HepG2 (cell line): ENCODE data around the gene NEIL3. TPM values are rescaled to one million over a fixed set of nuclear protein-coding genes. Genes with fewer than 3 reads are reported as not detected.
"Not testable (repeated sequence)": the region's sequence is repeated elsewhere in the genome, so short reads cannot be mapped to it uniquely, and the experiment has no call there.

Experiments used
- ATAC-seq: fragments of 200-7000 bp; cut with Tn5 transposase; 3 replicates; pipeline ENCODE4 v1.9.1; 2020; ENCODE audit warnings: mild to moderate bottlenecking, moderate library complexity
- BruUV-seq: library from RNA; stranded (reverse); fragments of 400-500 nt; replicated peaks from 2 replicates; lab custom pipeline; 2021; lab: Mats Ljungman, UMichigan
- CTCF ChIA-PET: fragments of 300-600 bp; formaldehyde crosslinking; extraction: SDS; loops from one replicate; lab custom pipeline; 2021; ENCODE audit warnings: low total read pairs, inconsistent platforms, low intra/inter-chr PET ratio; lab: Yijun Ruan, JAX
- POLR2A ChIA-PET: fragments of 350-600 bp; sonication (Branson Sonifier 250); formaldehyde crosslinking; loops from one replicate; lab custom pipeline; 2020; ENCODE audit warnings: antibody characterized with exemption, inconsistent platforms; lab: Yijun Ruan, JAX
- DNase-seq: peaks from one replicate; pipeline ENCODE4 v3.0.0-alpha.2; 2015; ENCODE audit warnings: low spot score
- FAIRE-seq: peaks from 3 replicates; lab custom pipeline; 2011; peaks lifted over from hg19 to GRCh38; lab: Jason Lieb, UNC
- H2AFZ ChIP-seq: one replicate; pipeline ENCODE4 v1.6.1; 2011; ENCODE audit warnings: low read length, inconsistent platforms
- H3K27ac ChIP-seq: fragments of 300-600 bp; 3 replicates; pipeline ENCODE4 v1.8.0; 2011; ENCODE audit warnings: mixed run types, mild to moderate bottlenecking, mixed read lengths, low read length, inconsistent platforms; ENCODE audit not compliant: insufficient read depth; ENCODE audit errors: extremely low read length
- H3K27me3 ChIP-seq, 2 experiments: fragments of 200-600 bp in 1 of 2; 2 replicates in 1 of 2; 3 replicates in 1 of 2; pipeline versions ENCODE4 v1.6.0 to v1.8.0; 2011; ENCODE audit warnings: low read length in 2 of 2, mild to moderate bottlenecking in 2 of 2, moderate library complexity in 2 of 2, inconsistent platforms in 1 of 2; ENCODE audit not compliant: insufficient read depth in 2 of 2, control insufficient read depth in 1 of 2
- H3K36me3 ChIP-seq, 2 experiments: fragments of 200-600 bp in 1 of 2; replicated peaks in 1 of 2; 2 replicates in 1 of 2; 3 replicates in 1 of 2; pipeline versions ENCODE4 v1.5.1 to v1.8.0; 2011; ENCODE audit warnings: low read length in 2 of 2, inconsistent platforms in 1 of 2; ENCODE audit not compliant: insufficient read depth in 2 of 2, control insufficient read depth in 1 of 2
- H3K4me1 ChIP-seq: 2 replicates; pipeline ENCODE4 v1.5.1; 2012; ENCODE audit warnings: low read length, inconsistent platforms; ENCODE audit not compliant: insufficient read depth
- H3K4me2 ChIP-seq: 2 replicates; pipeline ENCODE4 v1.6.0; 2011; ENCODE audit warnings: low read depth, low read length, inconsistent platforms
- H3K4me3 ChIP-seq, 3 experiments: fragments of 200-600 bp in 1 of 3; sonication (generic), shearing (Covaris generic) in 1 of 3; replicated peaks in 1 of 3; 2 replicates each; pipeline ENCODE4 v1.5.1; 2011 to 2016; ENCODE audit warnings: low read length in 3 of 3, inconsistent platforms in 2 of 3, low read depth in 2 of 3, mild to moderate bottlenecking in 2 of 3, control low read depth in 1 of 3, mixed read lengths in 1 of 3; ENCODE audit not compliant: insufficient read depth in 1 of 3
- H3K79me2 ChIP-seq: one replicate; pipeline ENCODE4 v1.6.1; 2011; ENCODE audit warnings: low read length, inconsistent platforms; ENCODE audit not compliant: insufficient read depth
- H3K9ac ChIP-seq: 2 replicates; pipeline ENCODE4 v1.6.0; 2011; ENCODE audit warnings: mild to moderate bottlenecking, low read depth, low read length, inconsistent platforms; ENCODE audit not compliant: insufficient read depth
- H3K9me3 ChIP-seq: 2 replicates; pipeline ENCODE4 v1.5.1; 2012; ENCODE audit warnings: mild to moderate bottlenecking, low read length
- H4K20me1 ChIP-seq: 2 replicates; pipeline ENCODE4 v1.6.0; 2011; ENCODE audit warnings: inconsistent platforms, mild to moderate bottlenecking, low read length, moderate library complexity; ENCODE audit not compliant: insufficient read depth
- ESRRA ChIP-seq: sonication (generic); formaldehyde crosslinking; IDR thresholded peaks from 2 replicates; pipeline ENCODE4 v1.5.1; 2020; ENCODE audit warnings: mild to moderate bottlenecking, low read depth, missing genetic modification reagents
- FOSL2 ChIP-seq: sonication (generic); formaldehyde crosslinking; IDR thresholded peaks from 2 replicates; pipeline ENCODE4 v1.4.0; 2020; ENCODE audit warnings: missing genetic modification reagents
- HMGA1 ChIP-seq: sonication (generic); formaldehyde crosslinking; conservative IDR thresholded peaks from 2 replicates; pipeline ENCODE4 v1.4.0; 2020; ENCODE audit warnings: missing genetic modification reagents
- HOMEZ ChIP-seq: IDR thresholded peaks from 2 replicates; pipeline ENCODE4 v1.6.1; 2016; ENCODE audit warnings: low read depth
- KDM3A ChIP-seq: IDR thresholded peaks from 2 replicates; pipeline ENCODE4 v1.6.1; 2018; ENCODE audit warnings: low read depth, missing compliant biosample characterization
- MAF1 ChIP-seq: sonication (generic); formaldehyde crosslinking; IDR thresholded peaks from 2 replicates; pipeline ENCODE4 v1.5.0; 2020; ENCODE audit warnings: missing genetic modification reagents, borderline replicate concordance
- MAFF ChIP-seq: IDR thresholded peaks from 2 replicates; pipeline ENCODE4 v1.6.1; 2011; ENCODE audit warnings: low read depth, low read length, improper control_type of control experiment
- PREB ChIP-seq: sonication (generic); formaldehyde crosslinking; IDR thresholded peaks from 2 replicates; pipeline ENCODE4 v1.4.0; 2020; ENCODE audit warnings: missing genetic modification reagents
- RFXAP ChIP-seq: sonication (generic); formaldehyde crosslinking; IDR thresholded peaks from 2 replicates; pipeline ENCODE4 v1.4.0; 2020; ENCODE audit warnings: missing genetic modification reagents, borderline replicate concordance
- ZNF234 ChIP-seq: sonication (generic); formaldehyde crosslinking; conservative IDR thresholded peaks from 2 replicates; pipeline ENCODE4 v1.5.1; 2020; ENCODE audit warnings: mild to moderate bottlenecking, missing genetic modification reagents
- WGBS: methylation state at CpG from one replicate; pipeline ENCODE4 v1.1.6; 2017; ENCODE audit warnings: low lambda C conversion rate; 5-methylcytosine and 5-hydroxymethylcytosine counted together
- in situ Hi-C: cut with HindIII; loops from 2 replicates; pipeline ENCODE4 v1.10.0; 2017; ENCODE audit warnings: low pct_unique_long_range_greater_than_20kb; ENCODE audit not compliant: extremely low pct_ligation_motif_present
- intact Hi-C: fragments of 100-400 bp; cut with micrococcal nuclease; formaldehyde crosslinking; loops from one replicate; pipeline ENCODE4 v1.10.0; 2022; ENCODE audit not compliant: unreplicated experiment
- polyA plus RNA-seq, 8 experiments: library from polyadenylated mRNA; depleted of rRNA in 3 of 8; stranded (reverse) in 7 of 8; unstranded in 1 of 8; fragments of >200 nt; fragmentation: Illumina TruSeq in 4 of 8; extraction: Trizol in 4 of 8; gene quantifications; 2 replicates each; pipeline versions ENCODE4 v1.2.1 to v1.2.3, GENCODE V29; 2011 to 2016; ENCODE audit warnings: low read depth in 4 of 8, missing spikeins in 1 of 8, mixed read lengths in 1 of 8; ENCODE audit not compliant: insufficient read depth in 1 of 8
- total RNA-seq, 5 experiments: library from RNA; depleted of rRNA; stranded (reverse); fragments of >200 nt; fragmentation: Illumina TruSeq; extraction: Trizol; gene quantifications; 2 replicates each; pipeline ENCODE4 v1.2.3, GENCODE V29; 2016; ENCODE audit warnings: low read depth in 1 of 5

NEIL3 gene
- total and polyA plus RNA-seq, 2 of the 13 experiments (the other 11 are each of a cell fraction or from before 2014, with no cell fraction given) = 3.5 to 8.4 TPM

- H3K36me3 ChIP-seq, H2AFZ ChIP-seq, in situ Hi-C loops, H3K4me2 ChIP-seq, intact Hi-C loops, H3K4me3 ChIP-seq, POLR2A ChIA-PET, DNase-seq, BruUV-seq, CTCF ChIA-PET, ATAC-seq, H3K27ac ChIP-seq, H3K79me2 ChIP-seq, H3K9me3 ChIP-seq, FAIRE-seq, H3K9ac ChIP-seq, H4K20me1 ChIP-seq, H3K27me3 ChIP-seq: not testable (repeated sequence)
- peaks cover 12% of the 10 kb centered on the region for H3K4me1 ChIP-seq
- WGBS = 92% methylated on average over 3 of the region's 3 CpGs
Observed at GRCh38 chr4:177304864-177305263, 4.8 kb upstream of the NEIL3 start.

- TF ChIP-seq FOSL2 (CRISPR knock-in tag) (peak; percentile 53), KDM3A (CRISPR knock-in tag) (no peak), MAF1 (no peak), HOMEZ (CRISPR knock-in tag) (no peak), ZNF234 (CRISPR knock-in tag) (no peak), PREB (CRISPR knock-in tag) (no peak), MAFF (0 out of 2 replicates have a peak, but pooled peaks have one; percentile 1), HMGA1 (CRISPR knock-in tag) (no peak), ESRRA (CRISPR knock-in tag) (no peak), RFXAP (CRISPR knock-in tag) (no peak)
- DNase-seq (peak; percentile 12), FAIRE-seq (no peak), ATAC-seq (no peak)
- Histone ChIP-seq H3K4me1 (peaks cover 24% of the 10 kb centered on the region), H3K36me3 (no peaks in the 10 kb centered on the region), H3K27ac (no peak overlapping the region), H3K4me2 (no peak overlapping the region), H4K20me1 (no peaks in the 10 kb centered on the region), H3K79me2 (peaks cover 6% of the 10 kb centered on the region), H3K4me3 (no peak overlapping the region), H3K9ac (no peak overlapping the region), H3K9me3 (no peaks in the 10 kb centered on the region), H3K27me3 (no peaks in the 10 kb centered on the region; a peak in 1 of 5 replicates), H2AFZ (no peak overlapping the region)
- in situ Hi-C loops (no loop called here), intact Hi-C loops (no loop called here)
- CTCF ChIA-PET = no interaction called here
- BruUV-seq = no TSS peak
- 15% methylated on average over 3 of the region's 3 CpGs for WGBS
- POLR2A ChIA-PET = no interaction called here
Observed at GRCh38 chr4:177308125-177308524, 1.5 kb upstream of the NEIL3 start.
